Activated CD8-positive, alpha-beta memory T cell treated with anti-CD3 and anti-CD28 coated beads, Interleukin-2, amount 50 U/mL, for 1 hour (primary cell): ENCODE measurements around the gene EME1.

Experiments used
- DNase-seq: peaks from one replicate; pipeline ENCODE4 v3.0.0-alpha.2; 2020; ENCODE audit errors: extremely low read depth

Gene EME1

GRCh38 chr17:50363217-50364060 is 9.6 kb upstream of the EME1 start:
- DNase-seq, result no peak

- DNase-seq, result no peak
Observed at GRCh38 chr17:50364061-50364458, 9.0 kb upstream of the EME1 start.

DNA sequence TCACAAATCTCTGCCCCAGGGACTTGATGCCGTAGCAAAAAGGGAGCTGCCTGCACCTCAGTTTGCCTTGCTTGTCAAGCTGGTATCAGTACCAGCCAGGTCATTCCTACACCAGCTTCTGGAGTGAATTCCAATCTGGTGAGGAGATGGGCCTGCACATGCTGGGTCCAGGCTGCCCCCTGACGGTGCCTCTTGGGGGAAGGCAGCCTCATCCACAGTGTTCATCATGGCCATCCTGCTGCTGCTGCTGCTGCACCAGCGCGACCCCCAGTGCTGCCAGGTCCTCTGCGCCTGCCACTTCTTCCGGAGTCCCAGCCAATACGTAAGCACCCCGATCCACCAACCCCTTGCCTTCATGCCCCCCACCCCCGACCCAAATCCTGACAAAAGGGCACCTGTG is 8.3 kb upstream of the EME1 start:
- no peak for DNase-seq

DNA sequence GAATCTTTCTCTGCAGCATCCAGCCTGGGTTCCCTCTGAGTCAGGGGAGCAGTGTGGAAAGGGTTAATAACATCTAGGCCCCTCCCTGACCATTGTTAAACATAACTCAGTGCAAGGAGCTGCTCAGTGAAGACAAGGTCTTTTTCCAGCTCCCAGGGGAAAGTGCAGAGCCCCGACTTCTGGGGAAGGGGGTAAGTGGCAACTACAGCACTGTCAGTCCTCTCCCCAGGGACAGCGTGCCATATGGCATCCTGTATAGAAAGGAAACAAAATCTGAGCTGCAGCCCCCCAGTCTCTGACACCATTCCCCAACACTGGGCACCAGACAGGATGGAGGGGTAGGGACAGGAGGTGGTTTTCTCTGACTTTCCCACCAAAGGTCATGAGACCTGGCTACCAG is 7.9 kb upstream of the EME1 start:
- DNase-seq, result no peak

DNA sequence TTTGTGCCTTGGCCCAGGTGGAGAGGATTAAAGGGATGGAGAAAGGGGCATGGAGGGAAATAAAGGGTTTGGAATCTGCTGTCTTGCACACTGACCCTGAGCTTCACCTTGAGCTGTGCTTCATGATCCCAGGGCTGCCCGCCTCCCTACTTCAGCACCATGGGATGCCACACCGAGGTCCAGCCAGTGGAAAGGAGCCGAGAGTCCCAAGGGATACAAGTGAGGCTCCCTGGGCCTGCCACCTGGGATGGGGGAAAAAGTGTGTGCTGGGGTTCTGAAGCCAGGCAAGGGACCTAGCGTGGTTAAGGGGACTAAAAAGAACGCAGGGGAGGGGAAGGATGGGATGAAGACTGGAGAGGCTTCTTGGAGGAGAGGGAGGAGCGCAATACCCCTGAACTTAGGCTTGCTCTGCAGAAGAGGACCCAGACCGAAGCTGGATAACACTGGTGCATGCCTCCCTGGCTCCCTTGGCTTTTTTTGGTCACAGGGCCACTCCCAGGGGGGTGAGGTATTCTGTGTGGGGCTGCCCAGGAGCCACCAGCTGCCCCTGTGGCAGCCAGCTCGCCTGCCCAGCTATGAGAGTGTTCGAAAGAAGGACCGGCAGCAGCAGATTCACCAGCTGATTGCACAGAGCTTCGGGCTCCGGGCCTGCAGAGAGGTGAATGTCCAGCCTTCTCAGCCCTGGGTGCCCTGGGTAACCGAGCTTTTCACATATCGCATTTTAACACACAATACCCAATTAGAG is 7.2 kb upstream of the EME1 start:
- no peak for DNase-seq

DNA sequence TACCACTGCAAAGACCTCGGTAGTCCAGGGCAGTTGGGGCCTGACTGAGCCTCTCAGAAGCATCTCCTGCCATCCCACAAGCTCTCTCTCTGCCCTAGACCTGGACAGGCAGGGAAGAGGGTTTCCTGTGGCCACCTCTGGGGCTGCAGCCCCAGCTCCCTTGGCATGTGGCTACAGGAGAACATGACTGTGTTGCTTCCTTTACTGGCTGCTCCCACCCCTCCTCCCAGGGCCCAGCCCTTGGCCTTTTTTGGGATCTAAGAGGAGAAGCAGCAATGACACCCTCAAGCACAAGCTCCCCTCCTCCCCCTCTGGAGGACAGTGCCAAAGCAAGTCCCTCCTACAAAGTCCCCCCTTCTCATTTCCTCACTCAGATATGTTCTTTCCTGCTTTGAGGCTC is 5.6 kb upstream of the EME1 start:
- no peak for DNase-seq

DNA sequence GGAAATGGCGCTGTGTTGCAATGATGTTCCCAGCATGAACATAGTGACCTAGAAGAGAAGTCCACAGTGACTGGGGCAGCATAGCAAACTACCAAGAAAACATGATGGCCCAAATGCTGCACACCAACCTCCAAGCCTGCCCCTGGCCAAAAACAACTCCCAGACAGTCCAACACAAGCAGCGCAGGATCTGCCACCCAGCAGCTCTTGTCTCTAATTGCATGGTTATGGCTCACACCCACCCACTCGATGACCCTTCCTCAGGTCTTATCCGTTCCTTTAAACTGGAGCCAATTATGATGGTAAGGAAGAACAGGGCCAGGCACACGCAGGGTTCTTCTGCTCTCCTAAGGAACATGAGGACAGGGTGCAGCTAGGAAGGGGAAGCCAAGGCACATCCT is 3.0 kb upstream of the EME1 start:
- no peak for DNase-seq

DNA sequence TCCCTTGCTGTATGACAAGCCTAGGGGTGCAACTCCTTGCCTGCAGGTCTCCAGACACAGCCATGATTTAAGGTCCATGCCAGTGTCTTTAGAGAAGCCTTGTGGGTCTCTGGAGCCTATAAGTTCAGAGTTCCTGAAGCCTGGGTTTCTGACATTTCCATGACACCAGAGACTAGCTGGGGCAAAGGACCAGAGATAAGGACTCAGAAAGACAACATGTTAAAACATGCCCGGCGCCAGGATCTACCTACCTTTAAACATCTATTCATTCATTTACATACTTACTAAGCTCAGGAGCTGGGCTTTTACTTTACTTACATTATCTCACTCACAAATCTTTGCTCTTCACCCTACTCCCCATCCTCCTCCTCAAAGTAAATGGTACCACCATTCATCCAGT is 1.5 kb upstream of the EME1 start:
- DNase-seq, result no peak

- DNase-seq, result no peak
Observed at GRCh38 chr17:50372222-50372757, 739 bp upstream of the EME1 start.

DNA sequence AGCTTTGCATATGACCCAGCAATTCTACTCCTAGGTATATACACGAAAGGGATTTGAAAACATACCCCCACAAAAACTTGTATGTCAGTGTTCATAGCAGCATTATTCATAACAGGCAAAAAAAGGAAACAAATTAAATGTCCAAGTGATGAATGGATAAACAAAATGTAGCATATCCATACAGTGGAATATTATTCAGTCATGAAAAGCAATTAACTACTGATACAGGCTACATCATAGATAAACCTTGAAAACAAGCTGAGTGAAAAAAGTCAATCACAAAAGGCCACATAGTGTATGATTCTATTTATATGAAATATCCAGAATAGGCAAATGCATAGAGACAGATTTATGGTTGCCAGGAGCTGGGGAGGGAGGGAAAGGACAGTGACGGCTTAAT is 676 bp downstream of the EME1 start:
- no peak for DNase-seq

GRCh38 chr17:50375858-50376538 is 3.0 kb downstream of the EME1 start:
- DNase-seq, result no peak

DNA sequence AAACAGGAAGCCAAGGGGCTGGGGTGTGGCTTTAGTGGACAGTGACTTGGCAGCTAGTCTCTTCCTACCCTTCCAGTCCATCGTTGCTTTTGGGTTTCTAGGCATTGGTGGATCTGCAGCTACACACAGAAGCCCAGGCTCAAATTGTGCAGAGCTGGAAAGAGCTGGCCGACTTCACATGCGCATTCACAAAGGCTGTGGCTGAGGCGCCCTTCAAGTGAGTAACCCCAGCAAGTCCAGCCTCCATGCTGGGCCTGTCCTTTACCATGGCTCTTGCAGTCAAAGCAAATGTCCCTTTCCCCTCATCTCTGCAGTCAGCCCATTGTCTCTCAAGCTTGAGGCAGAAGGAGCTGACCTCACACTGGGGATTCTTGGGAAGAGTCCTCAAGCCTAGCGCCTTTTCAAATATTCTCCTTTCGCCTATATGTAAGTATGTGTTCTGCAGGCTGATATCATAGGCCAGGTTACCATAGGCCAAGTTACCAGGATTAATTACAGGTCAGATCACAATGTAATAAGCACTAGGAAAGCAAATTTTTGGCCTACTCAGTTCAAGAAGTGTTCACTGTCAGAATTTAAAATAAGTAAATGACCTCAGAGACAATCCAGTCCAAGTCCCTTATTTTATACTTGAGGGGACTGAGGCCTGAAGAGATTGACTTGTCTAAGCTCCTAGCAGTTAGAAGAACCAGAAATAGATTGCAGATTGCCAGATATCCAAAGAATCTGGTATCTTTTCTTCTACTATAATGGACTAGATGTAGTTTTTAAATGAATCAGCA is 6.5 kb downstream of the EME1 start:
- DNase-seq, result no peak

DNA sequence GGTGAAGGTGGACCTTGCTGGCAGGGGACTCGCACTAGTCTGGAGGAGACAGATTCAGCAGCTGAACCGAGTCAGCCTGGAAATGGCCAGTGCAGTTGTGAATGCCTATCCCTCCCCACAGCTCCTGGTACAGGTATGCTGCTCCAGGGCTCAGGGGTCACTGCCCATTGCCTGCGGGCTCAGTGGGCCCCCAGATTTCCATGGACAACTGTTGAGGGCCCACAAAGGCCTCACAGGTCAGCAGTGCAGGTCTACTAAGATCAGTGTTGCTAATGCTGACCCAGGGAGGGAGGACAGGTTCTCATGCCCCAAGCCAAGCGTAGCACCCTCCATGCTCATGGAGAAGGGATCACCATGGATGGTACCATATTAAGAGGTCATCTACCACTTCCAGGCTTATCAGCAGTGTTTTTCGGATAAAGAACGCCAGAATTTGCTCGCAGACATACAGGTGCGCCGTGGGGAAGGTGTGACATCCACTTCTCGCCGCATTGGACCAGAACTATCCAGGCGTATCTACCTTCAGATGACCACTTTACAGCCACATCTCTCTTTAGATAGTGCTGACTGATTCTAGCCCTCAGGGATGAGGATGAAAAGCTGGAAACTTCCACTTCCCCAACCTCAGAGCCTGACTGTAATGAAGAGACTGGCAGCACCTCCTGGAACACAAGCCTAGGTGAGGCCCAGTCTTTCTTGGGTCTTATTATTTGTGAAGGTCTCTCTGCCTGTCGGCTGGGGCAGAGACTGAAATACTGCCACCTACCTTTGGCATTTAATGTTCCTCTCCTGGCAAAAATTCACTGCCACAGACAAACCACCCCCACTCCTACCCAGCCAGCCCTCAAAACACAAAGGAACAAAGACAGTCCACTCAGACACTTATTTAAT is 7.6 kb downstream of the EME1 start:
- no peak for DNase-seq

DNA sequence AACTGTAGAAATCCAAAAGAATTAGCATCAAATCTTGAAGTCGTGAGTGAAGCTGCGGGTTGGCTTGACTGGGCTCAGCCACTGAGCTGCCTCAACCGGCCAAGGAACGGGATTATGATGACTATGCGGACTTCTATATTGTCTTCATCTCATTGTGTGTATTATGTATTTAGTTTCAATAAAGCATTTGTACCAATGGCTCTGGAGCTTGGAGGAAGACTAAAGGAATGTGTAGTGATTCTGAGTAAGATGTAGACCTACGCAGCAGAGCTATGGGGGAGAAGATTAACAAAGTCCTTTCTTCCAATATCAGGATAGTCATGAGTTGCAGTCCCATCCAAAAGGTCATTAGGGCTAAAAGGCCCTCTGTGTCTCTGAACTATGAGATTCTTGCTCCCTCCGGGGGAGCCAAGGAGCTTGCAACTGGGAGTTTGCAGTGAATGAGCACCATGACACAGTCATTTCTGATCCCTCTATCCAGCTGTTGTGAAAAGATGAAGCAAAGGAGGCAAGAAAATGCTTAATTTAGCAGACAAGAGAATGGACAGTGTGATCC is 8.3 kb downstream of the EME1 start:
- no peak for DNase-seq

GRCh38 chr17:50381920-50382319 is 8.9 kb downstream of the EME1 start:
- DNase-seq, result no peak

DNA sequence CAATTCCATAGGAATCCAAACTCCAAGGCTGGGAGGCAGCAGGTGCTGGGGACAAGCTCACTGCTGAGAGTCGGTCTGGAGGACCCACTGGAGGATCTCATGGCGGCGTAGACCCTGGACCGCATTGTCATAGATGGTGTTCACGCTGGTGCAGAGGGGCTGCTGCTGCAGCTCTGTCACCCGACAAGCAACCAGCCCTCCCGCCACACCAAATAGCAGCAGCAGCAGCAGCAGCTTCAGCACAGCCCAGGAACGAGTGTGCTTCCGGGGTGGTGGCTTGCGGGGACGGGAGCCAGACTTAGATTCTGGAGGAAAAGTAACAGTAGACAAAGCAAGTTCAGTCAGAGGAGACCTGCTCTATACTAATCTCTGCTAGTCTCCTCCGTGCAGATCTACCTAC is 9.9 kb downstream of the EME1 start:
- no peak for DNase-seq

DNA sequence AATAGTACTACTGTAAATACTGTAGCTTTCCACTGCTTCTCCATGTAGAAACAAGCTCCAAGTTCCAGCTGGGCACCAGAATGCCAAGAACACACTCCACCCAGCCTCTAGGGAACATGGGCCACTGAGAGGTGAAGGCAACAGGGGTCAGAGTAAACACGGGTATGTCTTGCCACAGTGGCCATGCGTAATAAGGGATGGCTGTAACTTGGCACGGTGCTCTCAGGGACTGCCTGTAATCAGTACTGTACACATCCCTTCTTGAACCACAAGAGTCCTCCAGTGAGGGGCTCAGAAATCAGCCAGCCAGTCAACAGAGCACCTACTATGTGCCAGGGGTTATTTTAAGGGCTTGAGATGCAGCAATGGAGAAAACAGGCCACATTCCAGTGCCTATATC is 13.5 kb downstream of the EME1 start:
- DNase-seq, result no peak

GRCh38 chr17:50388728-50389127 is 15.7 kb downstream of the EME1 start:
- no peak for DNase-seq

DNA sequence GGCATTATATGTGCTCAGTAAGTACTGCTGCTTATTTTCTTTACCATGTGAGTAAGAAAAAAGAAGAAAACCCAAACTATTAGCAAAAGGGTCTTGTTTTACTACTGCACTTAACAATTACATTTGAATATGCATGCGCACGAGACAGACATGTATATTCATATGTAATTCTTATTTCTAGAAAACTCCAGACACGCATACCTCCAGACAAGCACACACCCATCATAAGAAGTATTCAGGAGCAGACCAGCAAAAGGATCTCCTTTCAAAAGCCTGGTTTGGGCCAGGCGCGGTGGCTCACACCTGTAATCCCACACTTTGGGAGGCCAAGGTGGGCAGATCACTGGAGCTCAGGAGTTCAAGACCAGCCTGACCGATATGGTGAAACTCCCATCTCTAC is 16.5 kb downstream of the EME1 start:
- no peak for DNase-seq

- DNase-seq, result no peak
Observed at GRCh38 chr17:50392621-50393020, 19.6 kb downstream of the EME1 start.
